Measurements from ENCODE around the gene C5orf15. TPM values are rescaled to one million over a fixed set of nuclear protein-coding genes. Genes with fewer than 3 reads are reported as not detected.

The C5orf15 gene
- total and polyA plus RNA-seq, 9 of the 15 experiments (the other 6 are each of a cell fraction or from before 2014, with no cell fraction given), result 23.3 to 50.7 (median 35.5) TPM

- TF ChIP-seq AFF1 (IDR thresholded peaks at IDR 0.05; ENCODE audit: low read depth in 1 of 2, partially characterized antibody in 2 of 2) (peak in 1 of 2 experiments; percentile 19), RAD51 (IDR thresholded peaks at IDR 0.05; ENCODE audit: borderline replicate concordance, low read depth) (no peak), RBM17 (IDR thresholded peaks at IDR 0.05; ENCODE audit: borderline replicate concordance, low read depth, low read length) (no peak), NEUROD1 (IDR thresholded peaks at IDR 0.05; ENCODE audit: borderline replicate concordance, low read depth, low read length, partially characterized antibody) (peak; percentile 71), HIVEP1 (CRISPR knock-in tag; IDR thresholded peaks at IDR 0.05) (0 out of 2 replicates have a peak, but pooled peaks have one; percentile 18), USF2 (CRISPR knock-in tag; IDR thresholded peaks at IDR 0.05) (no peak), CBX1 (IDR thresholded peaks at IDR 0.05; ENCODE audit: low read depth) (no peak), CREM (IDR thresholded peaks at IDR 0.05; ENCODE audit: low read depth) (no peak), ETS2 (tag; IDR thresholded peaks at IDR 0.05; ENCODE audit: borderline replicate concordance, poor library complexity, severe bottlenecking) (no peak), MCM7 (IDR thresholded peaks at IDR 0.05) (no peak), NKRF (IDR thresholded peaks at IDR 0.05; ENCODE audit: borderline replicate concordance) (no peak), SMAD4 (CRISPR knock-in tag; conservative IDR thresholded peaks at IDR 0.05) (0 out of 2 replicates have a peak, but pooled peaks have one; percentile 38), SP1 (CRISPR knock-in tag; IDR thresholded peaks at IDR 0.05) (no peak), HNRNPL (IDR thresholded peaks at IDR 0.05; ENCODE audit: low read depth, low read length) (no peak), ZNF184 (CRISPR knock-in tag; IDR thresholded peaks at IDR 0.05) (no peak), SIX5 (IDR thresholded peaks at IDR 0.05; ENCODE audit: borderline replicate concordance in 1 of 2, insufficient read depth in 1 of 2, low read depth in 1 of 2, low read length in 2 of 2) (no peak), ZNF655 (CRISPR knock-in tag; IDR thresholded peaks at IDR 0.05) (no peak), ZC3H8 (IDR thresholded peaks at IDR 0.05) (no peak), MEIS2 (IDR thresholded peaks at IDR 0.05; ENCODE audit: partially characterized antibody) (no peak)
Observed at GRCh38 chr5:133936651-133937015, 31.8 kb downstream of the C5orf15 start (continued).

All from K562 (cell line).